SJSA1 (cell line): ENCODE measurements around the gene TSKS. TPM values are rescaled to one million over a fixed set of nuclear protein-coding genes. Genes with fewer than 3 reads are reported as not detected.
"Not testable (repeated sequence)": the region's sequence is repeated elsewhere in the genome, so short reads cannot be mapped to it uniquely, and the experiment has no call there.

ENCODE experiments used
- DNase-seq, 2 experiments: peaks; one replicate each; pipeline ENCODE4 v3.0.0-alpha.2; 2015 to 2020; ENCODE audit warnings: low spot score in 2 of 2, low read depth in 1 of 2
- H3K27ac ChIP-seq: fragments of 250-450 bp; sonication (Bioruptor Pico); 2 replicates; pipeline ENCODE4 v1.5.1; 2020; ENCODE audit warnings: mild to moderate bottlenecking, moderate library complexity
- H3K27me3 ChIP-seq: fragments of 250-450 bp; sonication (Bioruptor Pico); replicated peaks from 2 replicates; pipeline ENCODE4 v1.5.1; 2020; ENCODE audit warnings: mild to moderate bottlenecking, moderate library complexity
- H3K36me3 ChIP-seq: fragments of 250-450 bp; sonication (Bioruptor Pico); 2 replicates; pipeline ENCODE4 v1.5.1; 2020; ENCODE audit warnings: mild to moderate bottlenecking
- H3K4me1 ChIP-seq: fragments of 250-450 bp; sonication (Bioruptor Pico); replicated peaks from 2 replicates; pipeline ENCODE4 v1.6.1; 2021; ENCODE audit warnings: mild to moderate bottlenecking
- H3K4me3 ChIP-seq: fragments of 250-450 bp; sonication (Bioruptor Pico); 2 replicates; pipeline ENCODE4 v1.5.1; 2020; ENCODE audit warnings: mild to moderate bottlenecking
- H3K9me3 ChIP-seq: fragments of 250-450 bp; sonication (Bioruptor Pico); replicated peaks from 2 replicates; pipeline ENCODE4 v1.5.1; 2020; ENCODE audit warnings: mild to moderate bottlenecking
- total RNA-seq: library from RNA; depleted of rRNA; stranded (reverse); fragments of >200 nt; shearing (Covaris generic); gene quantifications from 2 replicates; pipeline ENCODE4 v1.2.3, GENCODE V29; 2014

The TSKS gene
- total RNA-seq, 1 experiment from 2014 or later, result not detected

- Histone ChIP-seq H3K9me3 (no peaks in the 10 kb centered on the region), H3K27ac (no peak overlapping the region), H3K36me3 (no peaks in the 10 kb centered on the region), H3K4me1 (peaks cover 8% of the 10 kb centered on the region), H3K4me3 (no peak overlapping the region), H3K27me3 (no peaks in the 10 kb centered on the region)
- DNase-seq, result no peak
Measured at GRCh38 chr19:49744946-49745381, 18.1 kb downstream of the TSKS start.

GRCh38 chr19:49741210-49741844, 21.8 kb downstream of the TSKS start:
- no peaks in the 10 kb centered on the region for H3K9me3 ChIP-seq
- H3K27me3 ChIP-seq, result no peaks in the 10 kb centered on the region
- no peak overlapping the region for H3K27ac ChIP-seq
- no peak for DNase-seq
- no peaks in the 10 kb centered on the region for H3K4me1 ChIP-seq
- no peaks in the 10 kb centered on the region for H3K36me3 ChIP-seq
- H3K4me3 ChIP-seq, result no peak overlapping the region

GRCh38 chr19:49739933-49740332, 23.2 kb downstream of the TSKS start:
- no peaks in the 10 kb centered on the region for H3K9me3 ChIP-seq
- no peak overlapping the region for H3K27ac ChIP-seq
- DNase-seq, result no peak
- H3K27me3 ChIP-seq, result no peaks in the 10 kb centered on the region
- no peaks in the 10 kb centered on the region for H3K4me1 ChIP-seq
- no peak overlapping the region for H3K4me3 ChIP-seq
- no peaks in the 10 kb centered on the region for H3K36me3 ChIP-seq

- no peaks in the 10 kb centered on the region for H3K27me3 ChIP-seq
- no peak overlapping the region for H3K4me3 ChIP-seq
- no peaks in the 10 kb centered on the region for H3K36me3 ChIP-seq
- no peaks in the 10 kb centered on the region for H3K9me3 ChIP-seq
- H3K4me1 ChIP-seq, result no peaks in the 10 kb centered on the region
- no peak overlapping the region for H3K27ac ChIP-seq
- DNase-seq, result no peak
Measured at GRCh38 chr19:49739098-49739497, 24.0 kb downstream of the TSKS start.

GRCh38 chr19:49738268-49738667, 24.8 kb downstream of the TSKS start:
- Histone ChIP-seq H3K27me3 (no peaks in the 10 kb centered on the region), H3K9me3 (no peaks in the 10 kb centered on the region), H3K4me1 (no peaks in the 10 kb centered on the region), H3K36me3 (no peaks in the 10 kb centered on the region), H3K4me3 (no peak overlapping the region), H3K27ac (no peak overlapping the region)
- no peak for DNase-seq

GRCh38 chr19:49730166-49730565, 32.9 kb downstream of the TSKS start:
- H3K4me3 ChIP-seq, result no peak overlapping the region
- no peaks in the 10 kb centered on the region for H3K4me1 ChIP-seq
- no peak overlapping the region for H3K27ac ChIP-seq
- no peaks in the 10 kb centered on the region for H3K36me3 ChIP-seq
- H3K27me3 ChIP-seq, result no peaks in the 10 kb centered on the region
- DNase-seq, result no peak
- H3K9me3 ChIP-seq, result 0 out of 2 replicates have a peak, but pooled peaks cover 4% of the 10 kb centered on the region

GRCh38 chr19:49727217-49728030, 35.7 kb downstream of the TSKS start:
- H3K4me1 ChIP-seq, result peaks cover 7% of the 10 kb centered on the region
- H3K4me3 ChIP-seq, result no peak overlapping the region
- H3K9me3 ChIP-seq, result no peaks in the 10 kb centered on the region
- no peak for DNase-seq
- H3K36me3 ChIP-seq, result no peaks in the 10 kb centered on the region
- no peak overlapping the region for H3K27ac ChIP-seq
- H3K27me3 ChIP-seq, result no peaks in the 10 kb centered on the region

GRCh38 chr19:49719420-49719819, 43.7 kb downstream of the TSKS start:
- not testable (repeated sequence) for H3K27ac ChIP-seq, DNase-seq, H3K27me3 ChIP-seq, H3K9me3 ChIP-seq, H3K36me3 ChIP-seq, H3K4me3 ChIP-seq, H3K4me1 ChIP-seq

GRCh38 chr19:49718991-49719390, 44.1 kb downstream of the TSKS start:
- H3K36me3 ChIP-seq, result no peaks in the 10 kb centered on the region
- DNase-seq, result no peak
- peaks cover 7% of the 10 kb centered on the region; the same call in 1 of the 2 replicates for H3K4me1 ChIP-seq
- no peak overlapping the region for H3K4me3 ChIP-seq
- no peak overlapping the region for H3K27ac ChIP-seq
- 0 out of 2 replicates have a peak, but pooled peaks cover 2% of the 10 kb centered on the region for H3K9me3 ChIP-seq
- H3K27me3 ChIP-seq, result no peaks in the 10 kb centered on the region

- no peak overlapping the region for H3K4me3 ChIP-seq
- 0 out of 2 replicates have a peak, but pooled peaks cover 2% of the 10 kb centered on the region for H3K9me3 ChIP-seq
- no peak overlapping the region for H3K27ac ChIP-seq
- peaks cover 4% of the 10 kb centered on the region; the same call in 1 of the 2 replicates for H3K4me1 ChIP-seq
- no peak for DNase-seq
- no peaks in the 10 kb centered on the region for H3K36me3 ChIP-seq
- no peaks in the 10 kb centered on the region for H3K27me3 ChIP-seq
Measured at GRCh38 chr19:49718511-49718910, 44.6 kb downstream of the TSKS start.

GRCh38 chr19:49716154-49716553, 47.0 kb downstream of the TSKS start:
- Histone ChIP-seq H3K36me3 (no peaks in the 10 kb centered on the region), H3K9me3 (0 out of 2 replicates have a peak, but pooled peaks cover 2% of the 10 kb centered on the region), H3K27ac (no peak overlapping the region), H3K4me1 (peaks cover 4% of the 10 kb centered on the region; the same call in 1 of the 2 replicates), H3K27me3 (no peaks in the 10 kb centered on the region), H3K4me3 (no peak overlapping the region)
- no peak for DNase-seq

GRCh38 chr19:49713236-49713845, 49.8 kb downstream of the TSKS start:
- DNase-seq, result no peak
- H3K9me3 ChIP-seq, result 0 out of 2 replicates have a peak, but pooled peaks cover 2% of the 10 kb centered on the region
- no peaks in the 10 kb centered on the region for H3K36me3 ChIP-seq
- no peak overlapping the region for H3K27ac ChIP-seq
- peaks cover 10% of the 10 kb centered on the region for H3K4me1 ChIP-seq
- H3K4me3 ChIP-seq, result no peak overlapping the region
- H3K27me3 ChIP-seq, result no peaks in the 10 kb centered on the region

GRCh38 chr19:49712397-49712859, 50.7 kb downstream of the TSKS start:
- DNase-seq, result peak in 1 of 2 experiments; percentile 67
- Histone ChIP-seq H3K4me1 (peaks cover 10% of the 10 kb centered on the region), H3K4me3 (no peak overlapping the region), H3K27me3 (no peaks in the 10 kb centered on the region), H3K9me3 (0 out of 2 replicates have a peak, but pooled peaks cover 2% of the 10 kb centered on the region), H3K36me3 (no peaks in the 10 kb centered on the region), H3K27ac (no peak overlapping the region)
